ENCODE measurements around the gene KTN1.

Gene KTN1

GRCh38 chr14:55628426-55628825 is 48.4 kb downstream of the KTN1 start:
- Histone ChIP-seq H3K36me3 (replicated peaks) (peaks cover 16% of the 10 kb centered on the region), H3K27me3 (replicated peaks) (no peaks in the 10 kb centered on the region), H3K4me3 (ENCODE audit: low read depth, low read length) (no peak overlapping the region)

GRCh38 chr14:55638665-55639064 is 58.7 kb downstream of the KTN1 start:
- no peak overlapping the region for H3K4me3 ChIP-seq (ENCODE audit: low read depth, low read length)
- in situ Hi-C loops (cut with HindIII; ENCODE audit: low pct_ligation_motif_present, low sequenced_read_pairs): no loop called here
- no peak overlapping the region for H3K27ac ChIP-seq
- DNase-seq: no peak
- no peaks in the 10 kb centered on the region for H3K27me3 ChIP-seq (replicated peaks)
- TF ChIP-seq CTCF (IDR thresholded peaks at IDR 0.05; ENCODE audit: low read depth, low read length, missing control alignments): no peak
- peaks cover 23% of the 10 kb centered on the region for H3K36me3 ChIP-seq (replicated peaks)

More at GRCh38 chr14:55628426-55628825, 48.4 kb downstream of the KTN1 start:
- no peak for DNase-seq
- in situ Hi-C loops (cut with HindIII; ENCODE audit: low pct_ligation_motif_present, low sequenced_read_pairs): no loop called here
- no peak overlapping the region for H3K27ac ChIP-seq
- no peak for TF ChIP-seq CTCF (IDR thresholded peaks at IDR 0.05; ENCODE audit: low read depth, low read length, missing control alignments)

- Histone ChIP-seq H3K4me3 (ENCODE audit: low read depth, low read length) (no peak overlapping the region), H3K36me3 (replicated peaks) (peaks cover 23% of the 10 kb centered on the region), H3K27ac (no peak overlapping the region), H3K27me3 (replicated peaks) (no peaks in the 10 kb centered on the region)
- no peak for TF ChIP-seq CTCF (IDR thresholded peaks at IDR 0.05; ENCODE audit: low read depth, low read length, missing control alignments)
- in situ Hi-C loops (cut with HindIII; ENCODE audit: low pct_ligation_motif_present, low sequenced_read_pairs): no loop called here
- DNase-seq: no peak
Observed at GRCh38 chr14:55641290-55641689, 61.3 kb downstream of the KTN1 start.

- Histone ChIP-seq H3K27ac (no peak overlapping the region), H3K36me3 (replicated peaks) (peaks cover 21% of the 10 kb centered on the region), H3K27me3 (replicated peaks) (no peaks in the 10 kb centered on the region), H3K4me3 (ENCODE audit: low read depth, low read length) (no peak overlapping the region)
- in situ Hi-C loops (cut with HindIII; ENCODE audit: low pct_ligation_motif_present, low sequenced_read_pairs): no loop called here
- no peak for DNase-seq
- TF ChIP-seq CTCF (IDR thresholded peaks at IDR 0.05; ENCODE audit: low read depth, low read length, missing control alignments): no peak
Observed at GRCh38 chr14:55641954-55642353, 61.9 kb downstream of the KTN1 start.

- Histone ChIP-seq H3K27me3 (replicated peaks) (no peaks in the 10 kb centered on the region), H3K27ac (no peak overlapping the region), H3K4me3 (ENCODE audit: low read depth, low read length) (no peak overlapping the region), H3K36me3 (replicated peaks) (peaks cover 28% of the 10 kb centered on the region)
- DNase-seq: no peak
- TF ChIP-seq CTCF (IDR thresholded peaks at IDR 0.05; ENCODE audit: low read depth, low read length, missing control alignments): no peak
- in situ Hi-C loops (cut with HindIII; ENCODE audit: low pct_ligation_motif_present, low sequenced_read_pairs): no loop called here
Observed at GRCh38 chr14:55645145-55645544, 65.1 kb downstream of the KTN1 start.

Measured in brain microvascular endothelial cell (primary cell).